NCI-H1436 (cell line): ENCODE results near the gene ENTPD8.

Experiments
- DNase-seq: peaks from one replicate; lab custom pipeline; 2025; lab: John Stamatoyannopoulos, UW

ENTPD8 gene

DNA sequence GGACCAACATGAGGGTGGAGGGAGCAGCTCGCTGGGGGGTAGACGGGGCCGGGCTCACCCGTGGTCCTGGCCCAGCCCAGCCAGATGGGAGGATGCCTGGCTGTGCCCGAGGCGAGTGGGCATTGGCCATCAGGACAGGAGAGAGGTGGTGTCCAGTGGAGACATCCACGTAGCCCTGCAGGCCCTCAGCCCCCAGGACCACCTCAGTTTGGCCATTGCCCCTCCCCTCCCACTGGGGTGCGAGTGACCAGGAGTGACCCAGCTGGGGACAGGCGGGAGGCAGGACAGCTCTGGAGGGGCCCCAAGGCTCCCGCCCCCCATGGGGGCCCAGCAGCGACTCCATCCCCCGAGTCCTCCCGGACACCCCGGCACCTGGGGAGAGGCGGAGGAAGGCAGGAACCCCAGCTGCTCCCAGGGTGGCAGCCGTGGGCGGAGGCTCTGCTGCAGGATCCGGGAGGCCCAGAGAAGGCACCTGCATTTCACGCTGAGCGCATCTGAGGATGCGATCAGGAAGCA is 9.7 kb downstream of the ENTPD8 start:
- DNase-seq, result no peak

DNA sequence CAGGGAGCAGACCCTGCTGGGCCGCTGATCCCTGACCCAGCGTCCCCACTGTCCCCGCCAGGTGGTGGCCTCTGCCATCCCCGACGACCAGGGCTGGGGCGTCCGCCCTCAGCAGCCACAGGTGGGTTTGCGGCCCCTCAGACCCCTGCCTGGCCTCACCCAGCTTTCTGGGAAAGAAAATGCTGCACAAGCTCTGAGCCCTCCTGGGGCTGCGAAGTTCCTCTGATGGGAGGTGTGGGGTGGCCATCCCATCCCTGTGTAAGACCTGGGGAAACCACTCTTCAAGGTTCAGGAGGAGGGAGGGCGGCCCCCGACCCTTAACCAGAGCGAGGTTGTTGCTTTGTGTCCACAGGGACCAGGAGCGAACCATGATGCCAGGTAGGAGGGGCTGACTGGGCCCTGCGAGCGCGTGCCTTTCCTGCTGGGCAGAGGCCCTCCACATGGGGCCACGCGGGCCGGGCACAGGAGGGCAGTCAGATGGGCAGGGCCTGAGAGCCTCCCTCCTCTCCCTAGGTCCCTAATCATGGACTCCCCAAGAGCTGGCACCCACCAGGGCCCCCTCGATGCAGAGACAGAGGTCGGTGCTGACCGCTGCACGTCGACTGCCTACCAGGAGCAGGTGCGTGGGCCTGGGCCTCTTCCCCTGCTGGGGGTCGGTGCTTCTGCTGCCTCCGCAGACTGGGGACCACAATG is 10.3 kb downstream of the ENTPD8 start:
- DNase-seq, result no peak

DNA sequence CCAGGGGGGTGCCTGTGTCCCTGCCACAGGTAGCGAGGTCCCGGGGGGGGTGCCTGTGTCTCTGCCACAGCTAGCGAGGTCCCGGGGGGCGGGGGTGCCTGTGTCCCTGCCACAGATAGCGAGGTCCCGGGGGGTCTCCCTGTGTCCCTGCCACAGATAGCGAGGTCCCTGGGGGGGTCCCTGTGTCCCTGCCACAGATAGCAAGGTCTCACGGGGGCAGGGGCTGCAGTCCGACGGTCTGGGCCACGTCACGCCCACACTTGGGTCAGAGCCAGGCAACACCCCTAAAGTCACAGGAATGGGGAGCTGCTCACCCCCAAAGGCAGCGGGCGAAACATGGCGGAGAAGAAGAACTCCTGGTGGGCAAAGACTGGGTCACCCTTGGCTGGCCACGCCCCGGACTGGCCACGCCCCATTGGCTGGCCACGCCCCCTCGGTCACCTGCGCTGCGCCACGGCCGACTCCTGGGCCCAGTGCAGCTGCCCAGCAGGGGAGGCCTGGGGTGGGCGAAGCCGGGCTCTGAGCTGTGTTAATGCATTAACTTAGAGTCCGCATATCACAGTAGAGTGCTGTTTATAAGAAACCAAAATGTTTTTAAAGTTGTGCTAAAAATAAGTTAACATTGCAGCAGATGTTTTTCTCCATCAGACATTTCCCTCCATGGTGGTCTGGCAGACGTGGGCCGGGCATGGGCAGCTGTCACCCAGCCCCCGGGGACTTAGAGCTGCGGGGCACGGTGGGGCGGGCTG is 11.0 kb downstream of the ENTPD8 start:
- peak; percentile 21 for DNase-seq

DNA sequence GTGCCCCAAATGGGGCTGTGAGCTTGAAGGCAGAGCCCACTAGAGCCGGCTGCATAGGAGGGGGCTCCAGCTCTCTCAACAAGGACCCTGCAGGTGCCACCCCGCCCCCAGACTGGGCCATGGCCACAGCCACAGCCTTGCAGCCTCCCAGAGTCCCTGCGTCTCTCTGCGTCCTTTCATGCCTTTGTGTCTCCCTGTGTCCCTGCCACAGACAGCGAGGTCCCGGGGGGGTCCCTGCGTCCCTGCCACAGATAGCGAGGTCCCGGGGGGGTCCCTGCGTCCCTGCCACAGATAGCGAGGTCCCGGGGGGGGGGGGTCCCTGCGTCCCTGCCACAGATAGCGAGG is 11.6 kb downstream of the ENTPD8 start:
- no peak for DNase-seq

DNA sequence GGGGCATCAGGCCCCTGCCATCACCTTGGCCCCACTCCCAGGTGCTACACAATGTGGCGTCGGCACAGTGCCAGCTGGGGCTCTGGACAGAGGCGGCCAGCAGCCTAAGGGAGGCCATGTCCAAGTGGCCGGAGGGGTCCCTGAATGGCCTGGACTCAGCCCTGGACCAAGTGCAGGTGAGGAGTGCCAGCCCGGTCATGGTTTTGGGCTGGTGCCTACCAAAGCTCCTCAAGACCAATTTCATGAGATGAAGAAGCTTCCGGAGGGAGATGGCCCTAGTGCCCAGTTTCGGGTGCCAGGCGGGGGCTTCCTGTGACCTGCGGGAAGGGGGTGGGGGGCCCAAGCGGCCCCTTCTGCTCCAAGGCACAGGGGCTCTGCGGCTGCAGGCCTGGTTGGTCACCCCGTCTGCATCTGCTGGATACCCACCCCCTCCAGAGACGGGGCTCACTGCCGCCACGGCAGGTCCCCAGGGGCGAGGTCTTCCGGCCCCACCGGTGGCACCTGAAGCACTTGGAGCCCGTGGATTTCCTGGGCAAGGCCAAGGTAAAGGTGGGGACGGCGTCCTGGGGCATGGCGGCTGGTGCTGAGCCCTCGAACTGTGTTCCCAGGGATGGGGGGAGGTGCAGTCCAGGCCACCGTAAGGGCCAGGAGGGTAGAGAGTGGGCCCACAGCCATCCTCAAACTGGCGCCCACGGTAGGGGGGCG is 12.2 kb downstream of the ENTPD8 start:
- DNase-seq, result no peak

- DNase-seq, result no peak
Measured at GRCh38 chr9:137428311-137428630, 12.9 kb downstream of the ENTPD8 start.

DNA sequence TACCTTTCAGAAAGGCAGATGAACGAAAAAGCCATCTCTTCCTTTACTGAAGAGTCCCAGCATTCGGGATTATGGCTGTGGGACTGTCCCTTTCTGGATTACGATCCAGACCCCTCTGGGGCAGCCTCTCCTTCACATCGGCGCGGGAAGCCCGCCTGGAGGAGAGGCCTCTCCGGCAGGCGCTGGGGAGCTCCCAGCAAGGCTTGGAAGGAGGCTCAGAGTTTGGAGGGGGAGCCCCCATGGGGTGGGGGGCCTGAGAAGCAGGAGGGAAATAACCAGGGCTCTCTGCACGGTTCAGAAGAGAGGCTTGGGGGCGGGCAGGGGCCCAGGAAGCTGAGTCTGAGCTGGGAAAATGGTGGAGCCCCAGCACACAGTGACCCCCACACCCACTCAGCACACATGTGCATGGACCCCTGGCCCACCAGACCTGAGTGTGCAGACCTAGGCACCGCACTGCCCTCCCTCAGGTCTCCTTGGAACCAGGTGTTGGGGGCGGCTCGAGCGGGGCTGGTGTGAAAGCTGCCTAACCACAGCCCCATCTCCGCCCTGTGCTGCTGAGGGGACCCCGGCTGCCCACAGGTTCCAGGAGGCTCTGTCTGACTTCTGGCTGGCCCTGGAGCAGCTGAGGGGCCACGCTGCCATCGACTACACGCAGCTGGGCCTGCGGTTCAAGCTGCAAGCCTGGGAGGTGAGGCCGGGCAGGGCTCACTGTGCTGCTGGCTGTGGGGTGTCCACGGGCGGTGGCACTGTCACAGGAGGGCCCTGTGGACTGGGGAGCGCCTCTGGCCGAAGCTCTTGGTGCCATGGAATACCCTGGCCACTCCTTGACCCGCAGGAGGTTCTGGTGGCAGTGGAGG is 13.5 kb downstream of the ENTPD8 start:
- no peak for DNase-seq

DNA sequence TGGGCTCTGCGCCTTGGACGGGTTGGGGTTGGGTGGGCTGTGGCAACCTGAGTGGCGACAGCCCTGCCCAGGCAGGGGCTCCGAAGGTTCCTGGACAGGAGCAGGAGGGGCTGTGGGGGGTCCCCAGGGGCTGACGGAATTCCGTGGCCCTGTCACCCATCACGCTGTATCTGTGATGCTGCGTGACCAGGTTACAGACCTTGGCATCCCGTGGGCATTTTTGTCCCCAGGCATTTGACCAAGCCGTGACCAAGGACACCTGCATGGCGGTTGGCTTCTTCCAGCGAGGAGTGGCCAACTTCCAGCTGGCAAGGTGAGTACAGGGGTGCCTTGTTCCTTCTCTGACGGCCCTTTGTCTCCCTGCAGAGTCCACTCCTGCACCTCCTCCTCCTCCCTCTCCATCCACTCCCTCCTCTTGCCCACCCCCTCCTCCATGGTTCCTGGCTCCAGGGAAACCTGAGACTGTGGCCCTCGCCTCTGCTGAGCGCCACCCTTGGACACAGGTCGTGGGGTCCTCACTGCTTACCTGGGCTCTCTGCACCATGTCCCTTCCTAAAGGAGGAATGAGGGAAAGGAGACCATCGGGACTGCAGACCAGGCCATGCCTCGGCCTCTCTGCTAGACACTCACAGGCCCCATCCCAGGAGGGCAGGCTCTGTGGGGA is 15.0 kb downstream of the ENTPD8 start:
- DNase-seq, result no peak

- DNase-seq, result no peak
Measured at GRCh38 chr9:137423514-137424291, 17.5 kb downstream of the ENTPD8 start.

GRCh38 chr9:137422604-137423513 is 18.3 kb downstream of the ENTPD8 start, which contains the start of the genes EXD3 and NOXA1:
TSS of gene EXD3 (minus strand) at chr9:137423162. CDS start at chr9:137395357, 27,805 bp downstream.
TSS of gene NOXA1 (plus strand) at chr9:137423393. CDS start at chr9:137423530, 137 bp downstream.
- peak; percentile 93 for DNase-seq

GRCh38 chr9:137421838-137422603 is 19.1 kb downstream of the ENTPD8 start:
- no peak for DNase-seq

- no peak for DNase-seq
Measured at GRCh38 chr9:137417161-137418021, 23.8 kb downstream of the ENTPD8 start.

DNA sequence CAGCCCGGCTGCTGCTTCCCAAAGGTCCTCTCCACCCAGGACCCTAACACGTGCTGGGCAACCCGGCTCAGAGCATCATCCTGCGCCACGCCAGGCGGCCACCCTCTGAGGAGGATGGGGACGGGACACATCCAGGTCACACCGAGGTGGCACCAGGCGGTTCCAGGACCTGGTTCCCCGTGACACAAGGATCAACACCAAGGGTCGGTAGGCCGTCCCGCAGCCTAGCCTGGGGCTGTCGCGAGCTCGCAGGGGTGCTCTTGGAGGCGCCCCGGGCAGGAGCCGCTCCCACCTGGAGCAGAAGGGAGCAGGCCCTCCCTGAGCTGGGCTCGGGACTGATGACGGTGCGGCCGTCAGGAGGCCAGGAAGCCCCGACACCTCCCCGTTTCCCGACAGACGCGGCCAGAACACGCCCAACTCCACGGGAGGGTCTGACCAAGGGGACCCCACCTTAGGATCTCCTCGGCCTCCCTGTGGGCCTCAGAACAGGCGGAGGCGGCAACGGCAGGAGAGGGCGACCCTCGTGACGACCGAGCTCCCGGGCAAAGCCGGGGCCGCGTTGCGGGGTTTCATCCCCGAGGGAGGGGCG is 24.5 kb downstream of the ENTPD8 start:
- no peak for DNase-seq

GRCh38 chr9:137416006-137416562 is 25.1 kb downstream of the ENTPD8 start:
- no peak for DNase-seq

DNA sequence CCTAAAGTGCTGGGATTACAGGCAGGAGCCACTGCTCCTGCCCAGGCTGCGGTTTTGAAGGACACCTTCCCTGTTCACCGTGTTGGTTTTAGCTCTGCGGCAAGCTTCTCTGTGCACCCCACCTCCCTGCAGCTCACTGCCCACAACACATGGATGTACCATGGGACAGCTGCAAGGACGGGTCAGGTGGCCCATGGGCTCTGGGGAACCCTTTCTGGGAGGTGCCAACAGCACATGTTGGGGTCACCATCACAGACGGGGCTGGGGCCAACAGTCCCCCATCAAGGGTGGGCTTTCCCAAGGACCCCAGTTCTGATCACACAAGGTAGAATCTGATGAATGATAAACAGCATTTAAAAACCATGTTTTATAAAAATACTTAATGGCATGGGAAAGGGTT is 25.7 kb downstream of the ENTPD8 start:
- no peak for DNase-seq

GRCh38 chr9:137412431-137412830 is 28.7 kb downstream of the ENTPD8 start:
- DNase-seq, result no peak
